Testis (tissue), 3 donors: Measurements from ENCODE around the gene RAB27A. TPM values are rescaled to one million over a fixed set of nuclear protein-coding genes. Genes with fewer than 3 reads are reported as not detected.

Experiments
- DNase-seq: peaks from one replicate; pipeline ENCODE4 v3.0.0-alpha.2; 2019
- H3K27ac ChIP-seq, 2 donors: fragments of 200-600 bp; sonication (generic); one replicate each; pipeline ENCODE4 v1.5.1; 2019
- H3K27me3 ChIP-seq: fragments of 200-600 bp; sonication (generic); one replicate; pipeline ENCODE4 v1.5.1; 2019
- H3K36me3 ChIP-seq: fragments of 200-600 bp; sonication (generic); one replicate; pipeline ENCODE4 v1.5.1; 2017; ENCODE audit warnings: low read depth; ENCODE audit errors: missing control alignments
- H3K4me1 ChIP-seq: fragments of 200-600 bp; sonication (generic); one replicate; pipeline ENCODE4 v1.5.1; 2019
- H3K4me3 ChIP-seq, 2 donors: fragments of 200-600 bp; sonication (generic); one replicate each; pipeline ENCODE4 v1.5.1; 2017 to 2019
- H3K9me3 ChIP-seq: fragments of 200-600 bp; sonication (generic); one replicate; pipeline ENCODE4 v1.5.1; 2017
- POLR2A ChIP-seq: fragments of 450-650 bp; IDR thresholded peaks from one replicate; pipeline ENCODE4 v1.6.1; 2017; ENCODE audit warnings: antibody characterized with exemption, mild to moderate bottlenecking, moderate library complexity
- WGBS, 2 donors: methylation state at CpG; one replicate each; pipeline ENCODE4 v1.1.5; 2018; 5-methylcytosine and 5-hydroxymethylcytosine counted together
- intact Hi-C: fragments of 100-400 bp; cut with DNase I; formaldehyde crosslinking; loops from one replicate; pipeline ENCODE4 v1.15.1; 2023; ENCODE audit warnings: low total_unique reads
- polyA plus RNA-seq: library from polyadenylated mRNA; stranded (reverse); fragments of 350-450 nt; fragmentation: Illumina TruSeq; extraction: RNeasy Lipid Tissue Mini Kit (QIAGEN cat#74804); gene quantifications from one replicate; pipeline ENCODE4 v1.2.3, GENCODE V29; 2014; ENCODE audit warnings: low read depth, low replicate concordance; ENCODE audit not compliant: insufficient read depth
- total RNA-seq, 2 donors: library from RNA; depleted of rRNA; stranded (reverse); fragments of >200 nt; gene quantifications; one replicate each; pipeline ENCODE4 v1.2.3, GENCODE V29; 2016
- TF ChIP-seq, protein P1 (sequence below), 3 experiments: fragments of 450-650 bp in 2 of 3; fragments of 200-600 bp in 1 of 3; sonication (generic) in 1 of 3; IDR thresholded peaks; one replicate each; pipeline ENCODE4 v1.5.1; 2016 to 2019; ENCODE audit warnings: antibody characterized with exemption in 3 of 3, mild to moderate bottlenecking in 2 of 3, moderate library complexity in 1 of 3

The RAB27A gene
- total and polyA plus RNA-seq, 3 donors from 2014 or later, result 13.1 to 19.2 (median 13.7) TPM

DNA sequence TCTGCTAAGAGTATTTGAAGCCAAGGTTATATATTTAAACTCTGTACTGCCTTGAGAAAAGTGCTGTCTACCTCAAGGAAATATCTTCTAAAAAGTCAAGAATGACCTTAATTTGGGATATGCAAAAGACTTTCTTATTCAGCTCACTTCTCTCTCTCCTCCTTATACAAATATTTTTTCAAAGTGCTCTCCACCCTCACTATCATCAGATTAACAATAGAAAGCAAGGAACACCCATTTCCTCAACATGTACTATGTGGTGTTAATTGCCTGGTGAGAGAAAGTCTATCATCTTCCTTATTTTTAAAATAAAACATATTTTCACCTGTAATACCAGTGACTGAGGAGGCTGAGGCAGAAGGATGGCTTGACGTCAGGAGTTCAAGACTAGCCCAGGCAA lies 48.4 kb downstream of the RAB27A start:
- TF ChIP-seq POLR2A, result no peak
- TF ChIP-seq, protein P1, sequence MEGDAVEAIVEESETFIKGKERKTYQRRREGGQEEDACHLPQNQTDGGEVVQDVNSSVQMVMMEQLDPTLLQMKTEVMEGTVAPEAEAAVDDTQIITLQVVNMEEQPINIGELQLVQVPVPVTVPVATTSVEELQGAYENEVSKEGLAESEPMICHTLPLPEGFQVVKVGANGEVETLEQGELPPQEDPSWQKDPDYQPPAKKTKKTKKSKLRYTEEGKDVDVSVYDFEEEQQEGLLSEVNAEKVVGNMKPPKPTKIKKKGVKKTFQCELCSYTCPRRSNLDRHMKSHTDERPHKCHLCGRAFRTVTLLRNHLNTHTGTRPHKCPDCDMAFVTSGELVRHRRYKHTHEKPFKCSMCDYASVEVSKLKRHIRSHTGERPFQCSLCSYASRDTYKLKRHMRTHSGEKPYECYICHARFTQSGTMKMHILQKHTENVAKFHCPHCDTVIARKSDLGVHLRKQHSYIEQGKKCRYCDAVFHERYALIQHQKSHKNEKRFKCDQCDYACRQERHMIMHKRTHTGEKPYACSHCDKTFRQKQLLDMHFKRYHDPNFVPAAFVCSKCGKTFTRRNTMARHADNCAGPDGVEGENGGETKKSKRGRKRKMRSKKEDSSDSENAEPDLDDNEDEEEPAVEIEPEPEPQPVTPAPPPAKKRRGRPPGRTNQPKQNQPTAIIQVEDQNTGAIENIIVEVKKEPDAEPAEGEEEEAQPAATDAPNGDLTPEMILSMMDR (IDR thresholded peaks at IDR 0.05), result no peak
- H3K27ac ChIP-seq, result no peak overlapping the region
- H3K27me3 ChIP-seq, result no peaks in the 10 kb centered on the region
- intact Hi-C loops, result no loop called here
- H3K4me1 ChIP-seq, result no peaks in the 10 kb centered on the region
- H3K4me3 ChIP-seq, result no peak overlapping the region
- 81 to 95% methylated on average over 1 of the region's 1 CpG for WGBS, 2 donors
- H3K36me3 ChIP-seq, result no peaks in the 10 kb centered on the region
- no peak for DNase-seq
- no peaks in the 10 kb centered on the region for H3K9me3 ChIP-seq

DNA sequence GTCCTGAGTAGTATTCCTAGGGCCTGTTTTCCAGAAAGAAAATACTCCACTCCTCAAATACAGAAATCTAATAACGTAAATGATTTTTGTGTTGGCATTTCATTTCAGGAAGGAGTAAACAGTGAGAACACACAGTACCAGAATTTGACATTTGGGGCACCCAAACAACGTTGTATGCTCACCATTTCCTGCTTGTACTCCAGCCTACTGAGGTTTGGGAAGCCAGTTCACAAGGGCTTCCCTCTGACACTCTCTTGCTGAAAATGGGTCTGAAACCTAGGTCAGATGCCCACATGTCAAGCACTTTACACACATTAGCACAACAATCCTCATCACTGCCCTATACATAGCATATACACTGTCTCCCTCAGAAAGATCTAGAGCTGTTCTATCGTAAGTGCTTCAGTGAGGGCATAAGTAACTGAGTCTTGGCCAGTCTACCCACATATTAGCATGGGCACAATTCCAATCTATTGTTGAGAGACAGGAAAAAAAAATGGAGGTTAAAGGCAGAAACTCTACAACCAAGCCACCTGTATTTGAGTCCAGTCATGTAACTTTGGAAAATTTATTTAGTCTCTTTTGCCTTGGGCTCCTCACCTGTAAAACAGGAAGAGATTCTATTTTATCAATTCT lies 49.4 kb downstream of the RAB27A start:
- Histone ChIP-seq H3K4me1 (no peaks in the 10 kb centered on the region), H3K4me3 (no peak overlapping the region), H3K36me3 (no peaks in the 10 kb centered on the region), H3K27me3 (no peaks in the 10 kb centered on the region), H3K27ac (no peak overlapping the region), H3K9me3 (no peaks in the 10 kb centered on the region)
- no peak for DNase-seq
- intact Hi-C loops, result no loop called here
- 68 to 84% methylated on average over 3 of the region's 3 CpGs for WGBS, 2 donors
- no peak for TF ChIP-seq POLR2A
- TF ChIP-seq, protein P1 (IDR thresholded peaks at IDR 0.05), result no peak

DNA sequence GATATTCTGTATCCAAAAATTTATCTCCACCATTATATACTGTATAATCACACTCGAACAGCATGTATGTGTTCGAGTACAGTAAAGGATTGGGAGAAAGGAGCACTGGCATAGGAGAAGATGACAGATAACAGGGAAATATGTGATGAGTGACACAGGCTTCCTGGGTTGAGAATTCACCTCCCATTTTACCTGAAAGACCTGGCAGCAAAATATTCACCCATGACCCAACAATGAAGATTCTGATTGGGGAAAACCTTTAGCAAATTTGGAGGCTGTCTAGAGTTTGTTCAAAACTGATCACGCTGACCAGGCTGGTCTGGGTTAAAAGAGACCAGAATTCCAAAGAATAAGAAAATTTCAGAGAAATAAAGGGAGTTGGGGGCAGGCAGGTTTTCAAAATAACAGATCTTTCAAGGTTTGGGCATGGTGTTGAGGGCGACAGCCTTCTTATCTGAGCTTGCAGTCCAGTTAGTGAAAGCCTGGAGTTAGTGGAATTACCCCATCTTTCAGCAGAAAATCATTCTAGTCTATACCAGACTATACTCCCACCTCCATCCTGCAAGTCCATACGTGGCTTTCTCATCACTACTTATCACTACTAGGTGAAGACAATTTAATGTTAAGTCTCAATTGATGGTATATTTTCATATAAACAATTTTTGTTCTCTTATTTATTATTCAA lies 50.0 kb downstream of the RAB27A start:
- no peak for TF ChIP-seq POLR2A
- TF ChIP-seq, protein P1 (IDR thresholded peaks at IDR 0.05), result no peak
- DNase-seq, result no peak
- Histone ChIP-seq H3K9me3 (no peaks in the 10 kb centered on the region), H3K27me3 (no peaks in the 10 kb centered on the region), H3K4me1 (no peaks in the 10 kb centered on the region), H3K27ac (no peak overlapping the region), H3K36me3 (no peaks in the 10 kb centered on the region), H3K4me3 (no peak overlapping the region)
- 83 to 84% methylated on average over 5 of the region's 5 CpGs for WGBS, 2 donors
- intact Hi-C loops, result no loop called here

DNA sequence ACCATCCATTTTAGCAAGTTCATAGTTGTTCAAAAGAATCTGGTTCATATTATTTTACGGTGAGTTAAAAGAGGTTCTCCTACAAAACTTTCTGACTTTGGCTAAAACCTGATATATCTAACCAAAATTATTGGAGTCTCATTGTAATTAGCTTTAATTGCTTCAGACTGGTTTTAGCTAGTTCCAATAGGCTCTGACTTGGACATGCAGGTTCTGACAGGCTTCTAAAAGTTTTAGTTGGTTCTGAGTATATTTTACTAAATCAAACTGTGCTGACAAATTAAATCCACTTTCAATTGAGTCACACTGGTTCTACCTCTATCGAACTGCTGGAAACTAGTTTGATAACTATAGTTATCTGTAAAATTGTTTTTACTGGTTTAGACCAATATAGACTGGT lies 50.7 kb downstream of the RAB27A start:
- TF ChIP-seq, protein P1 (IDR thresholded peaks at IDR 0.05), result no peak
- no peak for TF ChIP-seq POLR2A
- Histone ChIP-seq H3K4me3 (no peak overlapping the region), H3K36me3 (no peaks in the 10 kb centered on the region), H3K27me3 (no peaks in the 10 kb centered on the region), H3K9me3 (no peaks in the 10 kb centered on the region), H3K4me1 (no peaks in the 10 kb centered on the region), H3K27ac (no peak overlapping the region)
- WGBS, 2 donors, result 84 to 97% methylated on average over 2 of the region's 2 CpGs
- intact Hi-C loops, result no loop called here
- DNase-seq, result no peak
